Esophagus (tissue), 2 donors: ENCODE data around the gene EMD. TPM values are rescaled to one million over a fixed set of nuclear protein-coding genes. Genes with fewer than 3 reads are reported as not detected.
A peak's percentile ranks its signal among the peaks of the same experiment; 100 is the strongest.

Experiments used
- H3K27ac ChIP-seq, 2 donors: one replicate each; pipeline ENCODE4 v1.5.1; 2013; ENCODE audit warnings: low read depth in 2 of 2, mild to moderate bottlenecking in 2 of 2, inconsistent platforms in 1 of 2, low read length in 1 of 2, moderate library complexity in 1 of 2
- H3K27me3 ChIP-seq, 2 donors: one replicate each; pipeline ENCODE4 v1.6.1; 2013; ENCODE audit warnings: low read length in 2 of 2, control low read depth in 1 of 2, mild to moderate bottlenecking in 1 of 2; ENCODE audit not compliant: insufficient read depth in 2 of 2, control insufficient read depth in 1 of 2
- H3K36me3 ChIP-seq, 2 donors: one replicate each; pipeline ENCODE4 v1.6.1; 2013; ENCODE audit warnings: low read length in 1 of 2; ENCODE audit not compliant: control insufficient read depth in 2 of 2, insufficient read depth in 2 of 2
- H3K4me1 ChIP-seq, 2 donors: one replicate each; pipeline ENCODE4 v1.6.1; 2013; ENCODE audit warnings: low read length in 1 of 2; ENCODE audit not compliant: control insufficient read depth in 2 of 2, insufficient read depth in 2 of 2
- H3K4me3 ChIP-seq, 2 donors: one replicate each; pipeline ENCODE4 v1.5.1; 2013; ENCODE audit warnings: low read length in 2 of 2, mild to moderate bottlenecking in 2 of 2, low read depth in 1 of 2, moderate library complexity in 1 of 2
- H3K9me3 ChIP-seq, 2 donors: one replicate each; pipeline ENCODE4 v1.6.1; 2013; ENCODE audit warnings: mild to moderate bottlenecking in 2 of 2, low read depth in 1 of 2, low read length in 1 of 2, moderate library complexity in 1 of 2; ENCODE audit not compliant: control insufficient read depth in 2 of 2, insufficient read depth in 1 of 2
- WGBS, 2 donors: extraction: QIAGEN DNeasy Blood & Tissue Kit; methylation state at CpG; one replicate each; pipeline ENCODE4 v1.1.7; 2013; 5-methylcytosine and 5-hydroxymethylcytosine counted together
- polyA plus RNA-seq, 2 donors: library from polyadenylated mRNA; stranded (reverse); fragments of 200-250 nt; gene quantifications; one replicate each; pipeline ENCODE4 v1.2.3, GENCODE V29; 2013
- donor health status: healthy with polysubstance abuse.
- donor health status: Bipolar disorder and iron deficiency.

Gene EMD
- polyA plus RNA-seq, 2 donors, result 66.5 to 83.9 TPM

- Histone ChIP-seq H3K4me1 (peaks cover 0 to 11% of the 10 kb centered on the region in 2 donors), H3K9me3 (peaks cover 0 to 2% of the 10 kb centered on the region in 2 donors), H3K36me3 (no peaks in the 10 kb centered on the region), H3K4me3 (no peak overlapping the region), H3K27ac (peak overlapping the region; percentile 64 to 75), H3K27me3 (no peaks in the 10 kb centered on the region)
- WGBS, 2 donors, result 70 to 76% methylated on average over 3 of the region's 3 CpGs
Observed at GRCh38 chrX:154376774-154377173, 2.3 kb upstream of the EMD start.

- Histone ChIP-seq H3K4me3 (peak overlapping the region; percentile 36 to 50), H3K36me3 (no peaks in the 10 kb centered on the region), H3K9me3 (peaks cover 0 to 2% of the 10 kb centered on the region in 2 donors), H3K4me1 (peaks cover 0 to 6% of the 10 kb centered on the region in 2 donors), H3K27ac (peak overlapping the region; percentile 95 to 99), H3K27me3 (no peaks in the 10 kb centered on the region)
- 0 to 35% methylated on average over 36 to 79 of the region's 79 CpGs for WGBS, 2 donors
Observed at GRCh38 chrX:154378059-154378798, 866 bp upstream of the EMD start.

DNA sequence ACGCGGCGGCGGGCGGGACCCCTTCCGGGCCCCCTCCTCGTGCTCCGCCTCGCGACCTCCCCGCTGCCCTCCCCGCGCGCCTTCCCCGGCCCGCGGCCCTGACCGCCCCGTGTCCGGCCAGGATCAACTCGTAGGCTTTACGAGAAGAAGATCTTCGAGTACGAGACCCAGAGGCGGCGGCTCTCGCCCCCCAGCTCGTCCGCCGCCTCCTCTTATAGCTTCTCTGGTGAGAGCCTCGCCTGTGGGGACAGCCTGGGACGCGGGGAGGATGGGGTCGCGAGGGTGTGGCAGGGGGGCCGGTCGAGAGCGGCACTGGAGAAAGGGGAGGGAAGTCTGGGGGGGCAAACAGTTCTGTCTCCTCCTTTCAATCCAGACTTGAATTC is 465 bp downstream of the EMD start:
- peaks cover 0 to 6% of the 10 kb centered on the region in 2 donors for H3K4me1 ChIP-seq
- peak overlapping the region; percentile 53 to 83 for H3K4me3 ChIP-seq
- WGBS, 2 donors, result 0 to 31% methylated on average over 32 to 38 of the region's 38 CpGs
- H3K9me3 ChIP-seq, result peaks cover 0 to 2% of the 10 kb centered on the region in 2 donors
- peak overlapping the region; percentile 89 to 96 for H3K27ac ChIP-seq
- H3K27me3 ChIP-seq, result no peaks in the 10 kb centered on the region
- no peaks in the 10 kb centered on the region for H3K36me3 ChIP-seq

DNA sequence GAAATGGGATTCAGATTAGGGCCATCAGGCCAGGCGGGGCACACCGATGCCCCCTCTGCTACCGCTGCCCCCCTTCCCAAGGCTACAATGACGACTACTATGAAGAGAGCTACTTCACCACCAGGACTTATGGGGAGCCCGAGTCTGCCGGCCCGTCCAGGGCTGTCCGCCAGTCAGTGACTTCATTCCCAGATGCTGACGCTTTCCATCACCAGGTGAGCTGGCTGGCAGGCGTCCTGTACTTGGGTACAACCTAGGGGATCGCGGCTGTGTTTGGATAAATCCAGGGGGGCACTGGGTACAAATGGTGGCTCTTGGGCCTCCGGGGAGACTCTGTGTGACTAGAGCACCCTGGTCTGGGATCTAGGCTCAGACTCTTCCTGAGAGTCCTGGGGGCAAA is 1.1 kb downstream of the EMD start:
- peak overlapping the region; percentile 53 to 83 for H3K4me3 ChIP-seq

DNA sequence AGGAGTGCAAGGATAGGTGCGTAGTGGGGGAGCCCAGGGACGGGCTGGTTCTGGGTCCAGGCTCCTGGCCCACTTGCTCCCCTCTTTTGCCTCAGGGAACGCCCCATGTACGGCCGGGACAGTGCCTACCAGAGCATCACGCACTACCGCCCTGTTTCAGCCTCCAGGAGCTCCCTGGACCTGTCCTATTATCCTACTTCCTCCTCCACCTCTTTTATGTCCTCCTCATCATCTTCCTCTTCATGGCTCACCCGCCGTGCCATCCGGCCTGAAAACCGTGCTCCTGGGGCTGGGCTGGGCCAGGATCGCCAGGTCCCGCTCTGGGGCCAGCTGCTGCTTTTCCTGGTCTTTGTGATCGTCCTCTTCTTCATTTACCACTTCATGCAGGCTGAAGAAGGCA is 1.7 kb downstream of the EMD start:
- Histone ChIP-seq H3K4me3 (no peak overlapping the region), H3K27ac (peak overlapping the region in 1 of 2 donors; percentile 89), H3K9me3 (no peaks in the 10 kb centered on the region), H3K36me3 (no peaks in the 10 kb centered on the region), H3K27me3 (no peaks in the 10 kb centered on the region), H3K4me1 (peaks cover 0 to 6% of the 10 kb centered on the region in 2 donors)
- 80% methylated on average over 12 to 14 of the region's 14 CpGs for WGBS, 2 donors

More for the DNA sequence above, 1.1 kb downstream of the EMD start:
- Histone ChIP-seq H3K9me3 (no peaks in the 10 kb centered on the region), H3K4me1 (peaks cover 0 to 6% of the 10 kb centered on the region in 2 donors), H3K27me3 (no peaks in the 10 kb centered on the region), H3K27ac (peak overlapping the region; percentile 89 to 96), H3K36me3 (no peaks in the 10 kb centered on the region)
- 25 to 47% methylated on average over 13 of the region's 13 CpGs for WGBS, 2 donors

DNA sequence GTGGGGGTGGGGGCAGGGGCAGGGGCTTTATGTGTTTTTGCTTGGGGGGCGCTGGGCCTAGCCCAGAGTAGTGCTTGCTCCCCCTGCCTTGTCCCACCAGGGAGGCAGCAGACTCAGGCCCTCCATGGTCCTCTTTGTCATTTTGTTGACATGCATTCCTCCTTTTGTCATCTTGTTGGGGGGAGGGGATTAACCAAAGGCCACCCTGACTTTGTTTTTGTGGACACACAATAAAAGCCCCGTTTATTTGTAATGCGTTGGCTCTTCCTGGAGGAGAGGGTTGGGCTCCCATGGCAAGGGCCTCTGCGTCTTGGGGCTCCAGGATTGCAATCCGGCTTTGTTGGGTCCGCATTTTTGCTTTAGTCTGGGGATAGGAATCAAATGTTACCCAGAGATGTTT is 2.2 kb downstream of the EMD start:
- H3K27ac ChIP-seq, result no peak overlapping the region
- WGBS, 2 donors, result 66 to 78% methylated on average over 6 of the region's 6 CpGs
- H3K4me3 ChIP-seq, result no peak overlapping the region
- no peaks in the 10 kb centered on the region for H3K36me3 ChIP-seq
- no peaks in the 10 kb centered on the region for H3K27me3 ChIP-seq
- peaks cover 0 to 6% of the 10 kb centered on the region in 2 donors for H3K4me1 ChIP-seq
- no peaks in the 10 kb centered on the region for H3K9me3 ChIP-seq

- Histone ChIP-seq H3K27ac (no peak overlapping the region), H3K9me3 (no peaks in the 10 kb centered on the region), H3K4me3 (no peak overlapping the region), H3K36me3 (no peaks in the 10 kb centered on the region), H3K4me1 (peaks cover 0 to 6% of the 10 kb centered on the region in 2 donors), H3K27me3 (no peaks in the 10 kb centered on the region)
- 64 to 67% methylated on average over 11 of the region's 11 CpGs for WGBS, 2 donors
Observed at GRCh38 chrX:154382483-154383069, 3.5 kb downstream of the EMD start.

- peaks cover 0 to 6% of the 10 kb centered on the region in 2 donors for H3K4me1 ChIP-seq
- 70 to 71% methylated on average over 14 of the region's 14 CpGs for WGBS, 2 donors
- no peak overlapping the region for H3K4me3 ChIP-seq
- no peaks in the 10 kb centered on the region for H3K27me3 ChIP-seq
- H3K9me3 ChIP-seq, result no peaks in the 10 kb centered on the region
- no peaks in the 10 kb centered on the region for H3K36me3 ChIP-seq
- H3K27ac ChIP-seq, result peak overlapping the region in 1 of 2 donors; percentile 36
Observed at GRCh38 chrX:154383359-154384283, 4.5 kb downstream of the EMD start.

DNA sequence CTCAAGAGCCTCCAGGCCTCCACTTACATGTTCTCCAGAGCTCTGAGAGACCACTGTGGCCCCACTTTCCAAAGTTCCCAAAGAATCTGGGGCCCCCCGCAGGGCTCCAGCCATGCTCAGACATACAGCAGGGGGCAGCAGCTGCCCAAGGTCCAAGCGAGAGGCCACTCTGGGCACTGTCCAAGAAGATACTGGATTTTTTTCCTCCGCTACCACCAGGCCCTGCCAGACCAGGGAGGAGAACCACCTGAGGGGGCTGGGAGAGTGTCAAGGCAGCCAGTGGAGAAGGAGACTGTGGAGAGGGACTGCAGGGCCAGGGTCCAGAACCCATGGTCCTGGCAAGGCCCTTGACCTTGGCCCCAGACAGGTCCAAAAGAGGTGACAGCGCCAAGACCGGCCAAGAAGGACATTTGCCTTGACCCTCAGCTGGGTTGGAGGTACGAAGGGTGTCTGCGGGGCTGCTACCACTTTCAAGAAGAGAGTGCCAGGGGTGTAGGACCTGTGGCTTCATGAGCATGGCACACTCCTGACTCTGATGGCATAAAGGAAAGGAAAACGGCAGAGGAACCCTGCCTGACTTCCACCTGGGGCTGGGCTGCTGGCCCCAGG is 5.3 kb downstream of the EMD start:
- Histone ChIP-seq H3K4me1 (peaks cover 0 to 6% of the 10 kb centered on the region in 2 donors), H3K9me3 (no peaks in the 10 kb centered on the region), H3K27ac (peak overlapping the region in 1 of 2 donors; percentile 22), H3K27me3 (no peaks in the 10 kb centered on the region), H3K36me3 (no peaks in the 10 kb centered on the region), H3K4me3 (no peak overlapping the region)
- WGBS, 2 donors, result 63 to 68% methylated on average over 8 of the region's 8 CpGs
